SK-N-SH treated with all-trans-retinoic acid at 6 μM for 48 hours (cell line): ENCODE results near the gene ATP2C1.
"Not testable (repeated sequence)": the region's sequence is repeated elsewhere in the genome, so short reads cannot be mapped to it uniquely, and the experiment has no call there.

Source experiments
- ATAC-seq: fragments of 200-7000 bp; cut with Tn5 transposase; 3 replicates; pipeline ENCODE4 v1.9.1; 2020; ENCODE audit warnings: mild to moderate bottlenecking, moderate library complexity
- ARNTL ChIP-seq: fragments of 450-650 bp; formaldehyde crosslinking; IDR thresholded peaks from 2 replicates; pipeline ENCODE4 v1.5.0; 2020; ENCODE audit warnings: low read depth, mild to moderate bottlenecking, moderate library complexity, borderline replicate concordance
- BACH2 ChIP-seq: fragments of 250-450 bp; sonication (Bioruptor Pico); IDR thresholded peaks from 2 replicates; pipeline ENCODE4 v1.9.0; 2021; ENCODE audit warnings: mild to moderate bottlenecking, borderline replicate concordance
- CSDC2 ChIP-seq: fragments of 250-450 bp; sonication (Bioruptor Pico); IDR thresholded peaks from 2 replicates; pipeline ENCODE4 v1.5.0; 2020; ENCODE audit warnings: mild to moderate bottlenecking, moderate library complexity
- ESRRG ChIP-seq: fragments of 250-450 bp; sonication (Bioruptor Pico); IDR thresholded peaks from 2 replicates; pipeline ENCODE4 v1.6.1; 2021; ENCODE audit warnings: mild to moderate bottlenecking
- GLIS3 ChIP-seq: fragments of 250-450 bp; sonication (Bioruptor Pico); IDR thresholded peaks from 2 replicates; pipeline ENCODE4 v1.5.0; 2020; ENCODE audit warnings: mild to moderate bottlenecking, moderate library complexity
- ISL1 ChIP-seq: fragments of 250-450 bp; sonication (Bioruptor Pico); IDR thresholded peaks from 2 replicates; pipeline ENCODE4 v2.1.2; 2022; ENCODE audit warnings: mild to moderate bottlenecking, moderate library complexity
- OSR1 ChIP-seq: fragments of 250-450 bp; sonication (Bioruptor Pico); IDR thresholded peaks from 2 replicates; pipeline ENCODE4 v1.8.0; 2022; ENCODE audit warnings: moderate library complexity, mild to moderate bottlenecking, inconsistent platforms
- PPARA ChIP-seq: fragments of 250-450 bp; sonication (Bioruptor Pico); IDR thresholded peaks from 2 replicates; pipeline ENCODE4 v1.5.0; 2020; ENCODE audit warnings: mild to moderate bottlenecking, borderline replicate concordance
- RARB ChIP-seq: fragments of 250-450 bp; sonication (Bioruptor Pico); IDR thresholded peaks from 2 replicates; pipeline ENCODE4 v1.8.0; 2021; ENCODE audit warnings: mild to moderate bottlenecking, moderate library complexity
- SNAI2 ChIP-seq: fragments of 250-450 bp; sonication (Bioruptor Pico); IDR thresholded peaks from 2 replicates; pipeline ENCODE4 v1.5.0; 2020; ENCODE audit warnings: mild to moderate bottlenecking, moderate library complexity
- TCF4 ChIP-seq: fragments of 250-450 bp; sonication (Bioruptor Pico); IDR thresholded peaks from 2 replicates; pipeline ENCODE4 v1.8.0; 2021; ENCODE audit warnings: mild to moderate bottlenecking, moderate library complexity, borderline replicate concordance
- TOX ChIP-seq: fragments of 250-450 bp; sonication (Bioruptor Pico); IDR thresholded peaks from 2 replicates; pipeline ENCODE4 v1.8.0; 2021; ENCODE audit warnings: mild to moderate bottlenecking, moderate library complexity, borderline replicate concordance
- ZC3H10 ChIP-seq: fragments of 250-450 bp; sonication (Bioruptor Pico); IDR thresholded peaks from 2 replicates; pipeline ENCODE4 v1.5.1; 2021; ENCODE audit warnings: mild to moderate bottlenecking, moderate library complexity
- ZFP3 ChIP-seq: fragments of 250-450 bp; sonication (Bioruptor Pico); IDR thresholded peaks from 2 replicates; pipeline ENCODE4 v1.5.0; 2020; ENCODE audit warnings: mild to moderate bottlenecking, moderate library complexity
- ZFP30 ChIP-seq: fragments of 450-650 bp; formaldehyde crosslinking; IDR thresholded peaks from 2 replicates; pipeline ENCODE4 v1.5.0; 2022; ENCODE audit warnings: mild to moderate bottlenecking, moderate library complexity
- ZNF565 ChIP-seq: fragments of 450-650 bp; formaldehyde crosslinking; conservative IDR thresholded peaks from 2 replicates; pipeline ENCODE4 v1.5.0; 2020; ENCODE audit warnings: low read depth, mild to moderate bottlenecking, moderate library complexity
- ZNF70 ChIP-seq: fragments of 450-650 bp; formaldehyde crosslinking; IDR thresholded peaks from 2 replicates; pipeline ENCODE4 v1.5.0; 2020; ENCODE audit warnings: mild to moderate bottlenecking, moderate library complexity
- ZNF8 ChIP-seq: fragments of 450-650 bp; formaldehyde crosslinking; IDR thresholded peaks from 2 replicates; pipeline ENCODE4 v1.5.0; 2020; ENCODE audit warnings: mild to moderate bottlenecking, moderate library complexity
- TF ChIP-seq, protein P1 (sequence below): fragments of 250-450 bp; sonication (Bioruptor Pico); IDR thresholded peaks from 2 replicates; pipeline ENCODE4 v1.5.1; 2020; ENCODE audit warnings: low read depth, mild to moderate bottlenecking, moderate library complexity
- TF ChIP-seq, protein P2 (sequence below): fragments of 250-450 bp; sonication (Bioruptor Pico); IDR thresholded peaks from 2 replicates; pipeline ENCODE4 v1.5.1; 2021; ENCODE audit warnings: mild to moderate bottlenecking, moderate library complexity
- TF ChIP-seq, protein P3 (sequence below): fragments of 250-450 bp; sonication (Bioruptor Pico); IDR thresholded peaks from 2 replicates; pipeline ENCODE4 v1.8.0; 2020; ENCODE audit warnings: mild to moderate bottlenecking, moderate library complexity, borderline replicate concordance
- TF ChIP-seq, protein P4 (sequence below): fragments of 250-450 bp; sonication (Bioruptor Pico); IDR thresholded peaks from 2 replicates; pipeline ENCODE4 v1.8.0; 2021; ENCODE audit warnings: low read depth, mild to moderate bottlenecking, moderate library complexity, borderline replicate concordance

The ATP2C1 gene

DNA sequence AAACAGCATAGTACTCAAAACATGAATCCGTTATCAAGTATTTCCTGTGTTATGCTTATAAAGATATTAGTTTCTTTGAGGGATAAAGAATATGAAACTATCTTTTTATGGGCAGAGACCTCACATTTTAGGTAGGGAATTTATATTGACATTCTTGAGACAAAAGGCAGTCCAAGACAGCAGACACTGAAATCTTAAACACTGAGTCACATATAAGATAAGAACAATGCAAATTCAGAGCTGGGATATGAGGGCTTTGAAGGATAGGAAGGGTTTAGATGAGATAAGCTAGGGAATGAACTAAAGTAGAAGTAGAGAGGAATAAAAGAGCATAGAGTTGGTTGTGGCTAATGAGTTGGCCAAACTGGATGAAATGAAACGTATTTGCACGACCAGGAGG is 74.3 kb downstream of the ATP2C1 start:
- ATAC-seq, result no peak; the same call in 2 of the 3 replicates
- TF ChIP-seq BACH2 (CRISPR knock-in tag) (no peak), ISL1 (CRISPR knock-in tag) (peak; percentile 61), ZNF565 (no peak)

DNA sequence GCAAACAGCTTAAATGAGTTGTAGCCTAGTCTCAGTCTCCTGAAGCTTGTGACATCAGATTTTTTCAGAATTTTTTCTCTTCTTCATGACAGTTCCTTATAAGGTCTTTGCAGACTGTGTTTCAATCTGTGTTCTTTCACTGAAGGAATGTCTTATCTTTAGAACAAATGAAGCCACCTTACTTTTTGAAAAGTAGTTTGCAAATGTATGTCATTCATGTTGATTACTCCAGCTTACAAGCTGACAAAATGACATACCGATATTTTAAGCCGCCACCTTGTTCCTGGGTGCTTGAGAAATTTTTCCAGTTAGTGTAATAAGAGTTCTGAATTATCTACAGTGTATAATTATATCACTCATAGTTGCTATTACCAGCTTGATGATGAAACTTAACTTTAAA is 75.7 kb downstream of the ATP2C1 start:
- ATAC-seq, result no peak
- TF ChIP-seq ESRRG, result no peak
- TF ChIP-seq, protein P1, sequence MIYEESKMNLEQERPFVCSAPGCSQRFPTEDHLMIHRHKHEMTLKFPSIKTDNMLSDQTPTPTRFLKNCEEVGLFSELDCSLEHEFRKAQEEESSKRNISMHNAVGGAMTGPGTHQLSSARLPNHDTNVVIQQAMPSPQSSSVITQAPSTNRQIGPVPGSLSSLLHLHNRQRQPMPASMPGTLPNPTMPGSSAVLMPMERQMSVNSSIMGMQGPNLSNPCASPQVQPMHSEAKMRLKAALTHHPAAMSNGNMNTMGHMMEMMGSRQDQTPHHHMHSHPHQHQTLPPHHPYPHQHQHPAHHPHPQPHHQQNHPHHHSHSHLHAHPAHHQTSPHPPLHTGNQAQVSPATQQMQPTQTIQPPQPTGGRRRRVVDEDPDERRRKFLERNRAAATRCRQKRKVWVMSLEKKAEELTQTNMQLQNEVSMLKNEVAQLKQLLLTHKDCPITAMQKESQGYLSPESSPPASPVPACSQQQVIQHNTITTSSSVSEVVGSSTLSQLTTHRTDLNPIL, result no peak
- TF ChIP-seq CSDC2 (CRISPR knock-in tag), result no peak
- TF ChIP-seq, protein P2, sequence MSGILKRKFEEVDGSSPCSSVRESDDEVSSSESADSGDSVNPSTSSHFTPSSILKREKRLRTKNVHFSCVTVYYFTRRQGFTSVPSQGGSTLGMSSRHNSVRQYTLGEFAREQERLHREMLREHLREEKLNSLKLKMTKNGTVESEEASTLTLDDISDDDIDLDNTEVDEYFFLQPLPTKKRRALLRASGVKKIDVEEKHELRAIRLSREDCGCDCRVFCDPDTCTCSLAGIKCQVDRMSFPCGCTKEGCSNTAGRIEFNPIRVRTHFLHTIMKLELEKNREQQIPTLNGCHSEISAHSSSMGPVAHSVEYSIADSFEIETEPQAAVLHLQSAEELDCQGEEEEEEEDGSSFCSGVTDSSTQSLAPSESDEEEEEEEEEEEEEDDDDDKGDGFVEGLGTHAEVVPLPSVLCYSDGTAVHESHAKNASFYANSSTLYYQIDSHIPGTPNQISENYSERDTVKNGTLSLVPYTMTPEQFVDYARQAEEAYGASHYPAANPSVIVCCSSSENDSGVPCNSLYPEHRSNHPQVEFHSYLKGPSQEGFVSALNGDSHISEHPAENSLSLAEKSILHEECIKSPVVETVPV (CRISPR knock-in tag), result no peak
- TF ChIP-seq ZC3H10, result no peak
- TF ChIP-seq ISL1 (CRISPR knock-in tag), result no peak
- no peak for TF ChIP-seq SNAI2 (CRISPR knock-in tag)
- TF ChIP-seq TOX, result no peak
- TF ChIP-seq ZFP3 (CRISPR knock-in tag), result no peak
- TF ChIP-seq ZNF8 (CRISPR knock-in tag), result no peak
- no peak for TF ChIP-seq RARB (CRISPR knock-in tag)
- TF ChIP-seq ZFP30 (CRISPR knock-in tag), result no peak
- TF ChIP-seq PPARA (CRISPR knock-in tag), result no peak
- TF ChIP-seq TCF4, result no peak
- no peak for TF ChIP-seq ARNTL (CRISPR knock-in tag)
- no peak for TF ChIP-seq ZNF70 (CRISPR knock-in tag)
- no peak for TF ChIP-seq GLIS3 (CRISPR knock-in tag)
- TF ChIP-seq, all 23 proteins: peak for 0

DNA sequence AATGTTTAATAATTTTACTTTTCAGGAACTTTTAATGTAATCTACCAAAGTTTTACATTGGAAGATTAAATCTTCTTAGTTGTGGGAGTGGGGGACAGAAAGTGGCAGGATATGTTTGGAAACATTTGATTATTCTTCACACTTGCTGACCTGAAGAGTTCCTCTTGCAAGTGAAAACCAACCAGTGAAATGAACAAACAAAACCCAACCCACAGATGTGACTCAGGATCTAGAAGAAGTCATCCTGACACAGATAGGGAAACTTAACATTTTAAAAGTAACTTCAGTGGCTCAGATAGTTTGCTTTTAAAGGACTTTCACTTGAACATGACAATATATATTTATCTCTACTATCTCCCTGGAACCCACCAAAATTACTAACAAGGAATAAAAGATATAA is 77.3 kb downstream of the ATP2C1 start:
- TF ChIP-seq, protein P2 (CRISPR knock-in tag), result no peak
- TF ChIP-seq OSR1 (CRISPR knock-in tag) (no peak), ZNF565 (no peak), BACH2 (CRISPR knock-in tag) (no peak), ESRRG (no peak), TCF4 (no peak), SNAI2 (CRISPR knock-in tag) (no peak), ZC3H10 (no peak), PPARA (CRISPR knock-in tag) (no peak)
- TF ChIP-seq, protein P3, sequence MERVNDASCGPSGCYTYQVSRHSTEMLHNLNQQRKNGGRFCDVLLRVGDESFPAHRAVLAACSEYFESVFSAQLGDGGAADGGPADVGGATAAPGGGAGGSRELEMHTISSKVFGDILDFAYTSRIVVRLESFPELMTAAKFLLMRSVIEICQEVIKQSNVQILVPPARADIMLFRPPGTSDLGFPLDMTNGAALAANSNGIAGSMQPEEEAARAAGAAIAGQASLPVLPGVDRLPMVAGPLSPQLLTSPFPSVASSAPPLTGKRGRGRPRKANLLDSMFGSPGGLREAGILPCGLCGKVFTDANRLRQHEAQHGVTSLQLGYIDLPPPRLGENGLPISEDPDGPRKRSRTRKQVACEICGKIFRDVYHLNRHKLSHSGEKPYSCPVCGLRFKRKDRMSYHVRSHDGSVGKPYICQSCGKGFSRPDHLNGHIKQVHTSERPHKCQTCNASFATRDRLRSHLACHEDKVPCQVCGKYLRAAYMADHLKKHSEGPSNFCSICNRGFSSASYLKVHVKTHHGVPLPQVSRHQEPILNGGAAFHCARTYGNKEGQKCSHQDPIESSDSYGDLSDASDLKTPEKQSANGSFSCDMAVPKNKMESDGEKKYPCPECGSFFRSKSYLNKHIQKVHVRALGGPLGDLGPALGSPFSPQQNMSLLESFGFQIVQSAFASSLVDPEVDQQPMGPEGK (CRISPR knock-in tag), result no peak
- no peak for ATAC-seq

DNA sequence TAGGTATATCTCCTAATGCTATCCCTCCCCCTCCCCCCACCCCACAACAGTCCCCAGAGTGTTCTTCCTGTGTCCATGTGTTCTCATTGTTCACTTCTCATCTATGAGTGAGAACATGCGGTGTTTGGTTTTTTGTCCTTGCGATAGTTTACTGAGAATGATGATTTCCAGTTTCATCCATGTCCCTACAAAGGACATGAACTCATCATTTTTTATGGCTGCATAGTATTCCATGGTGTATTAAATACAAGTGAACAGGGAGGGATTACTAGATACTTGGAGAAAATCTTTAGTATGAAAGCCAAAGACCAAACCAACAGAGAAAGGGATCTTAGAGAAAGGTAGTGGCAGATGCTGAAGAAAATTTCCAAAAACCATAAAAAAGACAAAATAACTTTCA is 78.7 kb downstream of the ATP2C1 start:
- ATAC-seq, result not testable (repeated sequence)

DNA sequence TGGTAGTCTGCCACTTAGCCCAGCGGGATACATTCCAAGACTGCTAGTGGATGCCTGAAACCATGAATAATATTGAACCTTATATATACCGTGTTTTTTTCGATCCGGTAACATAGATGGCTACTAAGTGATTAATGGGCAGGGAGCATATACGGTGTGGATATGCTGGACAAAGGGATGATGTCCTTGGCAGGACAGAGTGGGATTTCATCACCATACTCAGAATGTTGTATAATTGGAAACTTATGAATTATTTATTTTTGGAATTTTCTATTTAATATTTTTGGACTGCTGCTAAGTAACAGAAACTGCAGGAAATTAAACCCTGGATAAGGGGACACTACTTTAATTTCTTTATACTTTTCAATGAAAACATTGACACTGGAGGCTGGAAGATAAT is 79.5 kb downstream of the ATP2C1 start:
- TF ChIP-seq RARB (CRISPR knock-in tag) (no peak), ARNTL (CRISPR knock-in tag) (no peak), ESRRG (no peak), ZNF565 (no peak)
- no peak for ATAC-seq

DNA sequence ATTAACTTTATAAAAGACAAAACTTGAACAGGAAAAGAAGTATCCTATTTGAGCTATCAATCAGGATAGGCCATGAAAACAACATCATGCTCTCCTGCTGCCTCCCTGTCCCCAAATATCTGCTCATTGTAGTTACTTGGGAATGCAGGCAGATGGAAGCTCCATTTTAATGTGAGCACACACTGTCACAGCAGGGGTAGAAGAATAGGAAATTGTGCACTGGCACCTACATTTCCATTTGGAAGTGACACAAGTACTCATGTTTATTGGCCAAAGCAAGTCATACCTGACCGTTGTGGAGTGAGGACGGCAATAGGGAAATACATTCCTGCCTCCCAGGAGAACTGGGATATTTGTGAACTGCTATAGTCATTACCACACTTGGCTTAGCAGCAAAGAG is 80.3 kb downstream of the ATP2C1 start:
- TF ChIP-seq BACH2 (CRISPR knock-in tag) (no peak), ZNF565 (no peak), ZFP3 (CRISPR knock-in tag) (no peak), CSDC2 (CRISPR knock-in tag) (no peak), OSR1 (CRISPR knock-in tag) (no peak), RARB (CRISPR knock-in tag) (no peak), ESRRG (no peak), ZC3H10 (no peak), GLIS3 (CRISPR knock-in tag) (no peak), TOX (no peak), ZNF70 (CRISPR knock-in tag) (no peak)
- TF ChIP-seq, protein P2 (CRISPR knock-in tag), result no peak
- TF ChIP-seq, protein P4, sequence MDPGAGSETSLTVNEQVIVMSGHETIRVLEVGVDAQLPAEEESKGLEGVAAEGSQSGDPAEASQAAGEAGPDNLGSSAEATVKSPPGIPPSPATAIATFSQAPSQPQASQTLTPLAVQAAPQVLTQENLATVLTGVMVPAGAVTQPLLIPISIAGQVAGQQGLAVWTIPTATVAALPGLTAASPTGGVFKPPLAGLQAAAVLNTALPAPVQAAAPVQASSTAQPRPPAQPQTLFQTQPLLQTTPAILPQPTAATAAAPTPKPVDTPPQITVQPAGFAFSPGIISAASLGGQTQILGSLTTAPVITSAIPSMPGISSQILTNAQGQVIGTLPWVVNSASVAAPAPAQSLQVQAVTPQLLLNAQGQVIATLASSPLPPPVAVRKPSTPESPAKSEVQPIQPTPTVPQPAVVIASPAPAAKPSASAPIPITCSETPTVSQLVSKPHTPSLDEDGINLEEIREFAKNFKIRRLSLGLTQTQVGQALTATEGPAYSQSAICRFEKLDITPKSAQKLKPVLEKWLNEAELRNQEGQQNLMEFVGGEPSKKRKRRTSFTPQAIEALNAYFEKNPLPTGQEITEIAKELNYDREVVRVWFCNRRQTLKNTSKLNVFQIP (CRISPR knock-in tag), result no peak
- TF ChIP-seq, protein P1, result no peak
- ATAC-seq, result no peak
